GF-D8 (cell line): ENCODE data around the gene VPS35.

Experiments
- DNase-seq: peaks from one replicate; lab custom pipeline; 2025; lab: John Stamatoyannopoulos, UW

The VPS35 gene

DNA sequence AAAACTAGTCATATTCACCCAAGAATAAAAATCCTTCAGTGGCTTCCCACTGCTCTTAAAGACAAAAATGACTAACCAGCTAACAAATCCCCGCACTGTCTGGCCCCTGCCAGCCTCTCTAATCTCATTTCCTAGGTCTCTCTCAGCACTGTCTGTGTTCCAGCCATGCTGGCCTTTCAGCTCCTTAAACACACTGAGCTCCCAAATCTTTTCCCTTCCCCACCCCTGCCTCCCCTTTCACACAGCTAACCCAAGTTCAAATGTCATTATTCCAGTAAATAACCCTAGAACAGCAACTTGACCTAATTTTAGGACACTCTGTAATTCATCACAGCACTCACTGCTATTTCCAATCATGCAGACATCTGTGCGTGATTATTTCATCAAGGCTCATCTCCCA, 75.6 kb downstream of the VPS35 start:
- DNase-seq, result no peak

GRCh38 chr16:46612121-46612520, 76.9 kb downstream of the VPS35 start:
- no peak for DNase-seq

GRCh38 chr16:46607529-46607928, 81.4 kb downstream of the VPS35 start:
- no peak for DNase-seq

- DNase-seq, result no peak
These were observed 82.7 kb downstream of the VPS35 start for GRCh38 chr16:46606231-46606630.
